IMR-90 (cell line): ENCODE results near the gene CNOT10. TPM values are rescaled to one million over a fixed set of nuclear protein-coding genes. Genes with fewer than 3 reads are reported as not detected.

ENCODE experiments used
- ATAC-seq: fragments of 200-7000 bp; cut with Tn5 transposase; 2 replicates; pipeline ENCODE4 v1.9.1; 2020; ENCODE audit warnings: low read depth, mild to moderate bottlenecking, moderate library complexity
- BruUV-seq: library from RNA; stranded (reverse); fragments of 400-500 nt; replicated peaks from 2 replicates; lab custom pipeline; 2021; lab: Mats Ljungman, UMichigan
- CTCF ChIA-PET: fragments of 300-600 bp; formaldehyde crosslinking; extraction: SDS; loops from one replicate; lab custom pipeline; 2021; ENCODE audit warnings: antibody characterized with exemption; lab: Yijun Ruan, JAX
- POLR2A ChIA-PET: fragments of 300-600 bp; sonication (Branson Sonifier 250); formaldehyde crosslinking; loops from one replicate; lab custom pipeline; 2022; ENCODE audit warnings: antibody characterized with exemption; ENCODE audit not compliant: unreplicated experiment; lab: Charles Lee
- DNase-seq: peaks from one replicate; pipeline ENCODE4 v3.0.0; 2013
- H2AFZ ChIP-seq: replicated peaks from 2 replicates; pipeline ENCODE3; 2013; ENCODE audit warnings: low read length, mild to moderate bottlenecking; ENCODE audit not compliant: poor library complexity
- H2AK5ac ChIP-seq: 2 replicates; pipeline ENCODE4 v1.6.1; 2013; ENCODE audit warnings: low read depth, low read length, inconsistent platforms
- H2AK9ac ChIP-seq: replicated peaks from 2 replicates; pipeline ENCODE3; 2013; ENCODE audit warnings: mild to moderate bottlenecking, low read depth, low read length, moderate library complexity; ENCODE audit not compliant: poor library complexity
- H2BK120ac ChIP-seq: 2 replicates; pipeline ENCODE4 v1.6.1; 2013; ENCODE audit warnings: low read depth, low read length, inconsistent platforms
- H2BK15ac ChIP-seq: 3 replicates; pipeline ENCODE4 v1.6.1; 2013; ENCODE audit warnings: low read depth, low read length, inconsistent platforms
- H2BK20ac ChIP-seq: 2 replicates; pipeline ENCODE4 v1.6.1; 2013; ENCODE audit warnings: low read depth, mild to moderate bottlenecking, inconsistent platforms, low read length, moderate library complexity
- H2BK5ac ChIP-seq: 2 replicates; pipeline ENCODE4 v1.6.1; 2013; ENCODE audit warnings: mild to moderate bottlenecking, low read depth, low read length, inconsistent platforms; ENCODE audit not compliant: poor library complexity, severe bottlenecking
- H3K14ac ChIP-seq: replicated peaks from 2 replicates; pipeline ENCODE4 v1.6.1; 2013; ENCODE audit warnings: low read depth, low read length, inconsistent platforms
- H3K18ac ChIP-seq: 2 replicates; pipeline ENCODE4 v1.6.1; 2013; ENCODE audit warnings: low read depth, low read length, control low read depth
- H3K23ac ChIP-seq: 2 replicates; pipeline ENCODE4 v1.6.1; 2013; ENCODE audit warnings: low read depth, low read length, inconsistent platforms
- H3K27ac ChIP-seq: 2 replicates; pipeline ENCODE4 v1.5.1; 2013; ENCODE audit warnings: mild to moderate bottlenecking, control low read depth, low read length; ENCODE audit not compliant: insufficient read depth
- H3K27me3 ChIP-seq: 2 replicates; pipeline ENCODE4 v1.6.1; 2013; ENCODE audit warnings: low read length; ENCODE audit not compliant: control insufficient read depth, insufficient read depth
- H3K36me3 ChIP-seq: 2 replicates; pipeline ENCODE4 v1.6.1; 2013; ENCODE audit warnings: low read length, mixed read lengths; ENCODE audit not compliant: control insufficient read depth, insufficient read depth
- H3K4ac ChIP-seq: 2 replicates; pipeline ENCODE4 v1.6.1; 2013; ENCODE audit warnings: low read depth, low read length, inconsistent platforms
- H3K4me1 ChIP-seq: 2 replicates; pipeline ENCODE4 v1.6.1; 2013; ENCODE audit warnings: low read length, mixed read lengths; ENCODE audit not compliant: control insufficient read depth, insufficient read depth
- H3K4me2 ChIP-seq: 2 replicates; pipeline ENCODE4 v1.6.1; 2013; ENCODE audit warnings: low read depth, mild to moderate bottlenecking, control low read depth, low read length, moderate library complexity
- H3K4me3 ChIP-seq: 2 replicates; pipeline ENCODE4 v1.5.1; 2013; ENCODE audit warnings: low read depth, mild to moderate bottlenecking, control low read depth, low read length, moderate library complexity; ENCODE audit not compliant: insufficient read depth
- H3K56ac ChIP-seq: 2 replicates; pipeline ENCODE4 v1.6.1; 2013; ENCODE audit warnings: low read length, inconsistent platforms; ENCODE audit not compliant: insufficient read depth; ENCODE audit errors: extremely low read depth
- H3K79me1 ChIP-seq, 2 experiments: 2 replicates each; pipeline ENCODE4 v1.6.1; 2013; ENCODE audit warnings: low read length in 2 of 2, inconsistent platforms in 1 of 2, low read depth in 1 of 2
- H3K9ac ChIP-seq: 2 replicates; pipeline ENCODE4 v1.6.1; 2013; ENCODE audit warnings: low read depth, low read length, control low read depth
- H3K9me1 ChIP-seq: 2 replicates; pipeline ENCODE4 v1.6.1; 2013; ENCODE audit warnings: low read length, inconsistent platforms; ENCODE audit not compliant: insufficient read depth
- H3K9me3 ChIP-seq: 2 replicates; pipeline ENCODE4 v1.6.1; 2013; ENCODE audit warnings: low read length; ENCODE audit not compliant: control insufficient read depth, insufficient read depth
- H4K20me1 ChIP-seq: 2 replicates; pipeline ENCODE4 v1.6.1; 2013; ENCODE audit warnings: low read length, inconsistent platforms; ENCODE audit not compliant: insufficient read depth
- H4K5ac ChIP-seq: 2 replicates; pipeline ENCODE4 v1.6.1; 2013; ENCODE audit warnings: mild to moderate bottlenecking, low read depth, low read length, control low read depth
- H4K8ac ChIP-seq, 2 experiments: 2 replicates each; pipeline ENCODE4 v1.6.1; 2013; ENCODE audit warnings: low read depth in 2 of 2, low read length in 2 of 2, control low read depth in 1 of 2, inconsistent platforms in 1 of 2
- H4K91ac ChIP-seq: 2 replicates; pipeline ENCODE4 v1.6.1; 2013; ENCODE audit warnings: low read depth, low read length, inconsistent platforms; ENCODE audit not compliant: insufficient read depth
- BHLHE40 ChIP-seq: fragments of 150-350 bp; IDR thresholded peaks from 2 replicates; pipeline ENCODE4 v1.6.1; 2016; ENCODE audit warnings: mild to moderate bottlenecking, low read depth, low read length
- CHD1 ChIP-seq: IDR thresholded peaks from 2 replicates; pipeline ENCODE4 v1.6.1; 2012; ENCODE audit warnings: low read depth, low read length, improper control_type of control experiment
- FOS ChIP-seq: fragments of 150-350 bp; IDR thresholded peaks from 2 replicates; pipeline ENCODE4 v1.6.1; 2016; ENCODE audit warnings: low read depth, low read length
- MXI1 ChIP-seq: IDR thresholded peaks from 2 replicates; pipeline ENCODE4 v1.6.1; 2012; ENCODE audit warnings: low read depth, mild to moderate bottlenecking, low read length, moderate library complexity, borderline replicate concordance
- POLR2A ChIP-seq: IDR thresholded peaks from 2 replicates; pipeline ENCODE4 v1.6.1; 2012; ENCODE audit warnings: mild to moderate bottlenecking, low read depth, low read length
- RAD21 ChIP-seq: IDR thresholded peaks from 2 replicates; pipeline ENCODE4 v1.6.1; 2012; ENCODE audit warnings: low read length, improper control_type of control experiment
- WGBS, 2 experiments: methylation state at CpG; one replicate each; pipeline versions ENCODE4 v1.1.5 to v1.1.7; 2013; ENCODE audit warnings: missing lambda C conversion rate in 2 of 2; ENCODE audit not compliant: insufficient read length in 1 of 2; ENCODE audit errors: extremely low coverage in 2 of 2; 5-methylcytosine and 5-hydroxymethylcytosine counted together
- dilution Hi-C: fragments of 300-500 bp; cut with HindIII; formaldehyde crosslinking; loops from one replicate; pipeline ENCODE4 v1.14.3; 2018; ENCODE audit warnings: low sequenced_read_pairs; ENCODE audit not compliant: unreplicated experiment
- in situ Hi-C: fragments of 300-500 bp; cut with MboI; formaldehyde crosslinking; loops from 3 replicates; pipeline ENCODE4 v1.14.3; 2019; ENCODE audit warnings: low sequenced_read_pairs, inconsistent platforms, mixed read lengths
- intact Hi-C: fragments of 100-400 bp; cut with micrococcal nuclease; formaldehyde crosslinking; loops from 2 replicates; pipeline ENCODE4 v1.10.0; 2022
- polyA plus RNA-seq, 3 experiments: library from polyadenylated mRNA; depleted of rRNA; stranded (reverse); fragments of >200 nt; gene quantifications; 2 replicates each; pipeline ENCODE4 v1.2.3, GENCODE V29; 2012; ENCODE audit warnings: low replicate concordance in 1 of 3
- total RNA-seq: library from RNA; depleted of rRNA; stranded (reverse); fragments of >200 nt; gene quantifications from 2 replicates; pipeline ENCODE4 v1.2.3, GENCODE V29; 2012
- TF ChIP-seq, protein P1 (sequence below): conservative IDR thresholded peaks from 2 replicates; pipeline ENCODE4 v1.5.1; 2012; ENCODE audit warnings: mild to moderate bottlenecking, low read depth, low read length, improper control_type of control experiment

The CNOT10 gene
- total and polyA plus RNA-seq, 2 of the 4 experiments (the other 2 are of a cell fraction) = 15.8 to 20.4 TPM

- Histone ChIP-seq H3K23ac (no peak overlapping the region), H3K4me3 (no peak overlapping the region), H3K56ac (no peak overlapping the region), H2BK5ac (no peak overlapping the region), H3K9ac (no peak overlapping the region), H4K20me1 (no peaks in the 10 kb centered on the region), H2AK9ac (no peak overlapping the region), H4K91ac (no peak overlapping the region), H3K4me1 (no peaks in the 10 kb centered on the region), H3K36me3 (no peaks in the 10 kb centered on the region), H3K9me3 (no peaks in the 10 kb centered on the region), H3K4ac (no peak overlapping the region), H4K5ac (no peak overlapping the region), H3K18ac (no peak overlapping the region), H2BK20ac (no peak overlapping the region), H2AK5ac (no peak overlapping the region), H3K9me1 (no peaks in the 10 kb centered on the region), H3K79me1 (no peaks in the 10 kb centered on the region), H3K27ac (no peak overlapping the region), H2AFZ (no peak overlapping the region), H3K27me3 (peaks cover 7% of the 10 kb centered on the region), H2BK15ac (no peak overlapping the region), H4K8ac (no peak overlapping the region), H3K4me2 (no peak overlapping the region), H2BK120ac (no peak overlapping the region), H3K14ac (no peak overlapping the region)
- no TSS peak for BruUV-seq
- DNase-seq = no peak
- no peak for TF ChIP-seq POLR2A
- TF ChIP-seq RAD21 = no peak
- no peak for TF ChIP-seq MXI1
- no peak for TF ChIP-seq CHD1
- TF ChIP-seq, protein P1, sequence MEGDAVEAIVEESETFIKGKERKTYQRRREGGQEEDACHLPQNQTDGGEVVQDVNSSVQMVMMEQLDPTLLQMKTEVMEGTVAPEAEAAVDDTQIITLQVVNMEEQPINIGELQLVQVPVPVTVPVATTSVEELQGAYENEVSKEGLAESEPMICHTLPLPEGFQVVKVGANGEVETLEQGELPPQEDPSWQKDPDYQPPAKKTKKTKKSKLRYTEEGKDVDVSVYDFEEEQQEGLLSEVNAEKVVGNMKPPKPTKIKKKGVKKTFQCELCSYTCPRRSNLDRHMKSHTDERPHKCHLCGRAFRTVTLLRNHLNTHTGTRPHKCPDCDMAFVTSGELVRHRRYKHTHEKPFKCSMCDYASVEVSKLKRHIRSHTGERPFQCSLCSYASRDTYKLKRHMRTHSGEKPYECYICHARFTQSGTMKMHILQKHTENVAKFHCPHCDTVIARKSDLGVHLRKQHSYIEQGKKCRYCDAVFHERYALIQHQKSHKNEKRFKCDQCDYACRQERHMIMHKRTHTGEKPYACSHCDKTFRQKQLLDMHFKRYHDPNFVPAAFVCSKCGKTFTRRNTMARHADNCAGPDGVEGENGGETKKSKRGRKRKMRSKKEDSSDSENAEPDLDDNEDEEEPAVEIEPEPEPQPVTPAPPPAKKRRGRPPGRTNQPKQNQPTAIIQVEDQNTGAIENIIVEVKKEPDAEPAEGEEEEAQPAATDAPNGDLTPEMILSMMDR = no peak
- TF ChIP-seq BHLHE40 = no peak
- no peak for TF ChIP-seq FOS
- dilution Hi-C loops = no loop called here
- intact Hi-C loops = no loop called here
- no peak for ATAC-seq
- in situ Hi-C loops = no loop called here
- WGBS, 2 experiments = no CpG with 5 or more reads among the region's 2 CpGs
- ChIA-PET POLR2A (interaction anchor here (0.5 to 0.6 kb wide), 2 partner anchors 12 to 14 kb away, joined by 4 to 6 read pairs; no protein-coding TSS in a partner anchor), CTCF (no interaction called here)
Observed at GRCh38 chr3:32675164-32675563, 9.8 kb upstream of the CNOT10 start.
